ENCODE measurements around the gene RTN4RL1. TPM values are rescaled to one million over a fixed set of nuclear protein-coding genes. Genes with fewer than 3 reads are reported as not detected.
A peak's percentile ranks its signal among the peaks of the same experiment; 100 is the strongest.

Gene RTN4RL1
- total and polyA plus RNA-seq, 2 of the 13 experiments (the other 11 are each of a cell fraction or from before 2014, with no cell fraction given): 0.01 TPM; not detected in 1

- TF ChIP-seq IRF9 (CRISPR knock-in tag; IDR thresholded peaks at IDR 0.05; ENCODE audit: borderline replicate concordance): peak; percentile 81; the same call in 1 of the 2 replicates
- TF ChIP-seq ZNF317 (CRISPR knock-in tag; IDR thresholded peaks at IDR 0.05): peak; percentile 56; the same call in 1 of the 2 replicates
- TF ChIP-seq TERF1 (CRISPR knock-in tag; IDR thresholded peaks at IDR 0.05): no peak
- TF ChIP-seq, protein P1, sequence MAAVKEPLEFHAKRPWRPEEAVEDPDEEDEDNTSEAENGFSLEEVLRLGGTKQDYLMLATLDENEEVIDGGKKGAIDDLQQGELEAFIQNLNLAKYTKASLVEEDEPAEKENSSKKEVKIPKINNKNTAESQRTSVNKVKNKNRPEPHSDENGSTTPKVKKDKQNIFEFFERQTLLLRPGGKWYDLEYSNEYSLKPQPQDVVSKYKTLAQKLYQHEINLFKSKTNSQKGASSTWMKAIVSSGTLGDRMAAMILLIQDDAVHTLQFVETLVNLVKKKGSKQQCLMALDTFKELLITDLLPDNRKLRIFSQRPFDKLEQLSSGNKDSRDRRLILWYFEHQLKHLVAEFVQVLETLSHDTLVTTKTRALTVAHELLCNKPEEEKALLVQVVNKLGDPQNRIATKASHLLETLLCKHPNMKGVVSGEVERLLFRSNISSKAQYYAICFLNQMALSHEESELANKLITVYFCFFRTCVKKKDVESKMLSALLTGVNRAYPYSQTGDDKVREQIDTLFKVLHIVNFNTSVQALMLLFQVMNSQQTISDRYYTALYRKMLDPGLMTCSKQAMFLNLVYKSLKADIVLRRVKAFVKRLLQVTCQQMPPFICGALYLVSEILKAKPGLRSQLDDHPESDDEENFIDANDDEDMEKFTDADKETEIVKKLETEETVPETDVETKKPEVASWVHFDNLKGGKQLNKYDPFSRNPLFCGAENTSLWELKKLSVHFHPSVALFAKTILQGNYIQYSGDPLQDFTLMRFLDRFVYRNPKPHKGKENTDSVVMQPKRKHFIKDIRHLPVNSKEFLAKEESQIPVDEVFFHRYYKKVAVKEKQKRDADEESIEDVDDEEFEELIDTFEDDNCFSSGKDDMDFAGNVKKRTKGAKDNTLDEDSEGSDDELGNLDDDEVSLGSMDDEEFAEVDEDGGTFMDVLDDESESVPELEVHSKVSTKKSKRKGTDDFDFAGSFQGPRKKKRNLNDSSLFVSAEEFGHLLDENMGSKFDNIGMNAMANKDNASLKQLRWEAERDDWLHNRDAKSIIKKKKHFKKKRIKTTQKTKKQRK (IDR thresholded peaks at IDR 0.05; ENCODE audit: low read length): no peak
- no peak for TF ChIP-seq BRCA1 (CRISPR knock-in tag; IDR thresholded peaks at IDR 0.05)
- TF ChIP-seq, protein P2, sequence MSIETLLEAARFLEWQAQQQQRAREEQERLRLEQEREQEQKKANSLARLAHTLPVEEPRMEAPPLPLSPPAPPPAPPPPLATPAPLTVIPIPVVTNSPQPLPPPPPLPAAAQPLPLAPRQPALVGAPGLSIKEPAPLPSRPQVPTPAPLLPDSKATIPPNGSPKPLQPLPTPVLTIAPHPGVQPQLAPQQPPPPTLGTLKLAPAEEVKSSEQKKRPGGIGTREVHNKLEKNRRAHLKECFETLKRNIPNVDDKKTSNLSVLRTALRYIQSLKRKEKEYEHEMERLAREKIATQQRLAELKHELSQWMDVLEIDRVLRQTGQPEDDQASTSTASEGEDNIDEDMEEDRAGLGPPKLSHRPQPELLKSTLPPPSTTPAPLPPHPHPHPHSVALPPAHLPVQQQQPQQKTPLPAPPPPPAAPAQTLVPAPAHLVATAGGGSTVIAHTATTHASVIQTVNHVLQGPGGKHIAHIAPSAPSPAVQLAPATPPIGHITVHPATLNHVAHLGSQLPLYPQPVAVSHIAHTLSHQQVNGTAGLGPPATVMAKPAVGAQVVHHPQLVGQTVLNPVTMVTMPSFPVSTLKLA (IDR thresholded peaks at IDR 0.05): peak; percentile 73
- 0 out of 2 replicates have a peak, but pooled peaks have one; percentile 17 for TF ChIP-seq ZNF224 (CRISPR knock-in tag; IDR thresholded peaks at IDR 0.05)
- no peak for TF ChIP-seq NCOA1 (CRISPR knock-in tag; IDR thresholded peaks at IDR 0.05)
- TF ChIP-seq, protein P3, sequence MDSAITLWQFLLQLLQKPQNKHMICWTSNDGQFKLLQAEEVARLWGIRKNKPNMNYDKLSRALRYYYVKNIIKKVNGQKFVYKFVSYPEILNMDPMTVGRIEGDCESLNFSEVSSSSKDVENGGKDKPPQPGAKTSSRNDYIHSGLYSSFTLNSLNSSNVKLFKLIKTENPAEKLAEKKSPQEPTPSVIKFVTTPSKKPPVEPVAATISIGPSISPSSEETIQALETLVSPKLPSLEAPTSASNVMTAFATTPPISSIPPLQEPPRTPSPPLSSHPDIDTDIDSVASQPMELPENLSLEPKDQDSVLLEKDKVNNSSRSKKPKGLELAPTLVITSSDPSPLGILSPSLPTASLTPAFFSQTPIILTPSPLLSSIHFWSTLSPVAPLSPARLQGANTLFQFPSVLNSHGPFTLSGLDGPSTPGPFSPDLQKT (CRISPR knock-in tag; IDR thresholded peaks at IDR 0.05; ENCODE audit: borderline replicate concordance): 0 out of 2 replicates have a peak, but pooled peaks have one; percentile 65
- TF ChIP-seq GLMP (CRISPR knock-in tag; IDR thresholded peaks at IDR 0.05; ENCODE audit: borderline replicate concordance): no peak
- TF ChIP-seq ZNF597 (CRISPR knock-in tag; IDR thresholded peaks at IDR 0.05): no peak
- TF ChIP-seq GATA4 (IDR thresholded peaks at IDR 0.05; ENCODE audit: borderline replicate concordance, low read depth): 0 out of 2 replicates have a peak, but pooled peaks have one; percentile 12
- 0 out of 2 replicates have a peak, but pooled peaks have one; percentile 29 for TF ChIP-seq ZBTB7A (CRISPR knock-in tag; IDR thresholded peaks at IDR 0.05)
- TF ChIP-seq NFE2L1 (CRISPR knock-in tag; IDR thresholded peaks at IDR 0.05; ENCODE audit: borderline replicate concordance): no peak
- TF ChIP-seq BRF2 (CRISPR knock-in tag; IDR thresholded peaks at IDR 0.05): no peak
These were observed 5.0 kb upstream of the RTN4RL1 start, which contains the start of gene DPH1 (continued) for GRCh38 chr17:2029911-2030778.

Data from HepG2 (cell line).